GM18499 (cell line): ENCODE measurements around the gene GREM1.

Source experiments
- ATAC-seq: cut with Tn5 transposase; IDR thresholded peaks from one replicate; pipeline ENCODE4 v1.9.1; 2021; ENCODE audit warnings: moderate number of reproducible peaks; ENCODE audit not compliant: insufficient read depth, unreplicated experiment

The GREM1 gene

GRCh38 chr15:32729700-32730395 is 12.0 kb downstream of the GREM1 start:
- no peak for ATAC-seq

- no peak for ATAC-seq
Measured at GRCh38 chr15:32730677-32731654, 13.2 kb downstream of the GREM1 start.

- ATAC-seq = no peak
Measured at GRCh38 chr15:32732574-32733157, 14.9 kb downstream of the GREM1 start.

GRCh38 chr15:32733281-32733680 is 15.5 kb downstream of the GREM1 start:
- ATAC-seq = no peak

- ATAC-seq = no peak
Measured at GRCh38 chr15:32735989-32736700, 18.3 kb downstream of the GREM1 start.

- no peak for ATAC-seq
Measured at GRCh38 chr15:32736701-32737061, 18.9 kb downstream of the GREM1 start.

- no peak for ATAC-seq
Measured at GRCh38 chr15:32737304-32737703, 19.5 kb downstream of the GREM1 start.

- no peak for ATAC-seq
Measured at GRCh38 chr15:32738666-32739065, 20.9 kb downstream of the GREM1 start.

GRCh38 chr15:32739522-32740063 is 21.8 kb downstream of the GREM1 start:
- no peak for ATAC-seq

- ATAC-seq = no peak
Measured at GRCh38 chr15:32743411-32744140, 25.8 kb downstream of the GREM1 start.

- ATAC-seq = no peak
Measured at GRCh38 chr15:32746116-32746857, 28.5 kb downstream of the GREM1 start.

- no peak for ATAC-seq
Measured at GRCh38 chr15:32747921-32748342, 30.1 kb downstream of the GREM1 start.

GRCh38 chr15:32750979-32751378 is 33.2 kb downstream of the GREM1 start:
- no peak for ATAC-seq

GRCh38 chr15:32757426-32757825 is 39.6 kb downstream of the GREM1 start:
- no peak for ATAC-seq

- ATAC-seq = no peak
Measured at GRCh38 chr15:32763295-32763694, 45.5 kb downstream of the GREM1 start.

- no peak for ATAC-seq
Measured at GRCh38 chr15:32765236-32765635, 47.4 kb downstream of the GREM1 start.

- no peak for ATAC-seq
Measured at GRCh38 chr15:32766101-32766500, 48.3 kb downstream of the GREM1 start.

GRCh38 chr15:32767236-32767635 is 49.4 kb downstream of the GREM1 start:
- ATAC-seq = no peak

- ATAC-seq = no peak
Measured at GRCh38 chr15:32774022-32774421, 56.2 kb downstream of the GREM1 start.
